GM12878 (cell line): Measurements from ENCODE around the gene BRF1. TPM values are rescaled to one million over a fixed set of nuclear protein-coding genes. Genes with fewer than 3 reads are reported as not detected.

ENCODE experiments used
- ATAC-seq: fragments of 200-7000 bp; cut with Tn5 transposase; 3 replicates; pipeline ENCODE4 v1.9.1; 2020; ENCODE audit warnings: mild to moderate bottlenecking, moderate library complexity
- BruUV-seq: library from RNA; stranded (reverse); fragments of 400-500 nt; replicated peaks from 2 replicates; lab custom pipeline; 2021; lab: Mats Ljungman, UMichigan
- CTCF ChIA-PET: fragments of 300-600 bp; sonication (Branson Sonifier 250); formaldehyde crosslinking; extraction: SDS; loops from one replicate; lab custom pipeline; 2021; ENCODE audit warnings: inconsistent platforms; lab: Yijun Ruan, JAX
- POLR2A ChIA-PET: fragments of 350-600 bp; formaldehyde crosslinking; extraction: SDS; loops from one replicate; lab custom pipeline; 2021; ENCODE audit warnings: inconsistent platforms; lab: Charles Lee
- RAD21 ChIA-PET: fragments of 300-600 bp; sonication (Branson Sonifier 250); formaldehyde crosslinking; loops from one replicate; lab custom pipeline; 2023; ENCODE audit warnings: antibody characterized with exemption; ENCODE audit not compliant: unreplicated experiment; lab: Charles Lee
- SMC1A ChIA-PET: fragments of 300-600 bp; sonication (Branson Sonifier 250); formaldehyde crosslinking; loops from one replicate; lab custom pipeline; 2023; ENCODE audit not compliant: unreplicated experiment, uncharacterized antibody; lab: Charles Lee
- DNase-seq: peaks from one replicate; pipeline ENCODE4 v3.0.0-alpha.2; 2011; ENCODE audit warnings: low read depth, low spot score
- FAIRE-seq: peaks from 3 replicates; lab custom pipeline; 2011; peaks lifted over from hg19 to GRCh38; lab: Jason Lieb, UNC
- H2AFZ ChIP-seq: 2 replicates; pipeline ENCODE4 v1.6.0; 2011; ENCODE audit warnings: low read depth, low read length, control low read depth; ENCODE audit not compliant: control insufficient read depth
- H3K27ac ChIP-seq: 2 replicates; pipeline ENCODE4 v1.5.1; 2011; ENCODE audit warnings: control low read depth; ENCODE audit not compliant: control insufficient read depth, insufficient read depth
- H3K27me3 ChIP-seq, 2 experiments: replicated peaks in 1 of 2; 2 replicates each; pipeline versions ENCODE4 v1.6.0 to v1.6.1; 2011; ENCODE audit warnings: low read length in 1 of 2; ENCODE audit not compliant: control insufficient read depth in 2 of 2, insufficient read depth in 2 of 2
- H3K36me3 ChIP-seq, 2 experiments: 2 replicates each; pipeline ENCODE4 v1.5.1; 2011; ENCODE audit warnings: low read length in 1 of 2; ENCODE audit not compliant: control insufficient read depth in 2 of 2, insufficient read depth in 2 of 2
- H3K4me1 ChIP-seq: 2 replicates; pipeline ENCODE4 v1.6.1; 2011; ENCODE audit warnings: mild to moderate bottlenecking, low read length, moderate library complexity, mixed read lengths; ENCODE audit not compliant: control insufficient read depth, insufficient read depth
- H3K4me2 ChIP-seq: 2 replicates; pipeline ENCODE4 v1.6.0; 2011; ENCODE audit warnings: control low read depth; ENCODE audit not compliant: control insufficient read depth, insufficient read depth
- H3K4me3 ChIP-seq: fragments of 200-600 bp; sonication (generic); 2 replicates; pipeline ENCODE4 v1.5.1; 2016
- H3K79me2 ChIP-seq: 2 replicates; pipeline ENCODE4 v1.6.0; 2011; ENCODE audit warnings: low read length; ENCODE audit not compliant: control insufficient read depth, insufficient read depth
- H3K9ac ChIP-seq: 2 replicates; pipeline ENCODE4 v1.8.0; 2011; ENCODE audit warnings: low read length, control low read depth, mixed read lengths; ENCODE audit not compliant: control insufficient read depth, insufficient read depth
- H3K9me3 ChIP-seq: replicated peaks from 3 replicates; pipeline ENCODE4 v1.5.1; 2011; ENCODE audit warnings: mild to moderate bottlenecking, low read length; ENCODE audit not compliant: control insufficient read depth, insufficient read depth
- H4K20me1 ChIP-seq: 2 replicates; pipeline ENCODE4 v1.6.0; 2011; ENCODE audit not compliant: control insufficient read depth, insufficient read depth
- BCLAF1 ChIP-seq: fragments of 450-650 bp; IDR thresholded peaks from 2 replicates; pipeline ENCODE4 v1.6.1; 2017; ENCODE audit warnings: antibody characterized with exemption, mild to moderate bottlenecking, moderate library complexity
- GATAD2B ChIP-seq: fragments of 450-650 bp; conservative IDR thresholded peaks from 2 replicates; pipeline ENCODE4 v1.6.1; 2017; ENCODE audit warnings: low read depth, mild to moderate bottlenecking, moderate library complexity
- MAX ChIP-seq: IDR thresholded peaks from 2 replicates; pipeline ENCODE4 v1.6.1; 2012; ENCODE audit warnings: low read depth, low read length, improper control_type of control experiment
- NFYB ChIP-seq: IDR thresholded peaks from 2 replicates; pipeline ENCODE4 v1.6.1; 2011; ENCODE audit warnings: low read depth, mild to moderate bottlenecking, low read length, improper control_type of control experiment, moderate library complexity; ENCODE audit not compliant: insufficient read depth
- SIX5 ChIP-seq: IDR thresholded peaks from 2 replicates; pipeline ENCODE4 v1.6.1; 2011; ENCODE audit warnings: mild to moderate bottlenecking, low read depth, low read length, moderate library complexity; ENCODE audit not compliant: severe bottlenecking
- STAT3 ChIP-seq: IDR thresholded peaks from 2 replicates; pipeline ENCODE4 v1.6.1; 2011; ENCODE audit warnings: low read depth, low read length, improper control_type of control experiment
- TBL1XR1 ChIP-seq: IDR thresholded peaks from 2 replicates; pipeline ENCODE4 v1.6.1; 2012; ENCODE audit warnings: low read depth, low read length, improper control_type of control experiment
- WGBS: methylation state at CpG from one replicate; pipeline ENCODE4 v1.1.6; 2016; ENCODE audit warnings: low lambda C conversion rate; ENCODE audit not compliant: insufficient replicate concordance, insufficient coverage; ENCODE audit errors: missing lambda C conversion rate; 5-methylcytosine and 5-hydroxymethylcytosine counted together
- in situ Hi-C: fragments of 300-500 bp; cut with MboI; formaldehyde crosslinking; loops from 9 replicates; pipeline ENCODE4 v1.14.3; 2018; ENCODE audit warnings: mixed read lengths
- intact Hi-C: fragments of 100-400 bp; cut with micrococcal nuclease; formaldehyde crosslinking; loops from one replicate; pipeline ENCODE4 v1.14.2; 2022; ENCODE audit not compliant: unreplicated experiment
- polyA plus RNA-seq, 11 experiments: library from polyadenylated mRNA; depleted of rRNA in 4 of 11; unstranded in 6 of 11; stranded (reverse) in 5 of 11; fragments of >200 nt; fragmentation: Nextera tagmentation in 4 of 11; fragmentation: Illumina TruSeq in 1 of 11; extraction: Ambion mirVana in 4 of 11; extraction: Trizol in 1 of 11; gene quantifications; 1 replicate in 1 of 11; 2 replicates in 10 of 11; pipeline versions ENCODE4 v1.2.1 to v1.2.3, GENCODE V29; 2011 to 2016; ENCODE audit warnings: inconsistent platforms in 2 of 11, missing spikeins in 2 of 11, low read depth in 1 of 11
- total RNA-seq, 4 experiments: library from RNA; depleted of rRNA in 3 of 4; stranded (reverse); fragments of >200 nt in 3 of 4; fragmentation: Illumina TruSeq in 1 of 4; extraction: Trizol in 1 of 4; gene quantifications; 2 replicates each; pipeline versions ENCODE4 v1.2.1 to v1.2.3, GENCODE V29; 2013 to 2021
- TF ChIP-seq, protein P1 (sequence below): fragments of 450-650 bp; IDR thresholded peaks from 2 replicates; pipeline ENCODE4 v1.6.1; 2014; ENCODE audit warnings: mild to moderate bottlenecking

BRF1 gene
- total and polyA plus RNA-seq, 10 of the 15 experiments (the other 5 are each of a cell fraction or from before 2014, with no cell fraction given), result 0.21 to 33.5 (median 10.7) TPM

DNA sequence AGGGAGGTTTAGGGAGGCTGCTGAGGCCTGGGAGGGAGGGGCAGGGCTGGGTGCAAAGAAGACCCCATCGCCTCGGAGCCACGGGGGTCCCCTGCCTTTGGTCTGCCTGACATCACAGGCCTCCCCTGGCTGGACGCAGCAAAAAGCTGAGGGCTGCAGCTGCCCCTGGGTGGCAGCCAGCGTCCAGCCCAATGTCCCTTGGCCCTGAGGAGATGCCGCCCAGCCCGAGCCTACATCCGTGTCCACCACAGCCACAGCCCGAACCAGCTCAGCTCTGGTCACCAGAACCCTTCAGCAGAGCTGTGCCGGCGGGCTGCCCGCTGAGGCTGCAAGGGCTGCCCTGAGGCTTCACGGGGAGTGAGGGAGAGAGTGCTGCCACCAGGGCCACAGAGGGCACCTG, 121.6 kb downstream of the BRF1 start:
- Histone ChIP-seq H2AFZ (no peak overlapping the region), H3K36me3 (no peaks in the 10 kb centered on the region), H3K9me3 (no peaks in the 10 kb centered on the region), H3K27ac (no peak overlapping the region), H4K20me1 (no peaks in the 10 kb centered on the region), H3K4me2 (no peak overlapping the region), H3K27me3 (peaks cover 0 to 2% of the 10 kb centered on the region in 2 experiments; a peak in 1 of 4 replicates), H3K79me2 (no peaks in the 10 kb centered on the region), H3K4me3 (no peak overlapping the region), H3K4me1 (peaks cover 8% of the 10 kb centered on the region), H3K9ac (no peak overlapping the region)
- BruUV-seq, result no TSS peak
- FAIRE-seq (no peak), DNase-seq (no peak), ATAC-seq (no peak)
- CTCF ChIA-PET, result no interaction called here
- SMC1A ChIA-PET, result no interaction called here
- in situ Hi-C loops (no loop called here), intact Hi-C loops (no loop called here)
- POLR2A ChIA-PET, result interaction anchor here (0.6 kb wide), 1 partner anchor 126 kb away, joined by 6 read pairs; no protein-coding TSS in a partner anchor
- RAD21 ChIA-PET, result no interaction called here
- TF ChIP-seq STAT3, result no peak
- TF ChIP-seq BCLAF1, result no peak
- TF ChIP-seq GATAD2B, result no peak
- no peak for TF ChIP-seq TBL1XR1
- no peak for TF ChIP-seq NFYB
- TF ChIP-seq, protein P1, sequence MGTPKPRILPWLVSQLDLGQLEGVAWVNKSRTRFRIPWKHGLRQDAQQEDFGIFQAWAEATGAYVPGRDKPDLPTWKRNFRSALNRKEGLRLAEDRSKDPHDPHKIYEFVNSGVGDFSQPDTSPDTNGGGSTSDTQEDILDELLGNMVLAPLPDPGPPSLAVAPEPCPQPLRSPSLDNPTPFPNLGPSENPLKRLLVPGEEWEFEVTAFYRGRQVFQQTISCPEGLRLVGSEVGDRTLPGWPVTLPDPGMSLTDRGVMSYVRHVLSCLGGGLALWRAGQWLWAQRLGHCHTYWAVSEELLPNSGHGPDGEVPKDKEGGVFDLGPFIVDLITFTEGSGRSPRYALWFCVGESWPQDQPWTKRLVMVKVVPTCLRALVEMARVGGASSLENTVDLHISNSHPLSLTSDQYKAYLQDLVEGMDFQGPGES, result no peak
- no peak for TF ChIP-seq MAX
- no peak for TF ChIP-seq SIX5
- 56% methylated on average over 9 of the region's 13 CpGs for WGBS
